Neural cell (in vitro differentiated cells): Measurements from ENCODE around the gene TMEM176B. TPM values are rescaled to one million over a fixed set of nuclear protein-coding genes. Genes with fewer than 3 reads are reported as not detected.

Experiments used
- H2AFZ ChIP-seq: fragments of 200-600, 300-800 bp; sonication (generic), shearing (Covaris generic); 2 replicates; pipeline ENCODE4 v1.6.0; 2014; ENCODE audit warnings: low read depth, mild to moderate bottlenecking, antibody characterized with exemption, low read length, moderate library complexity
- H3F3A ChIP-seq: fragments of 200-600 bp; shearing (Covaris generic); 2 replicates; pipeline ENCODE4 v1.6.1; 2016; ENCODE audit warnings: mild to moderate bottlenecking, moderate library complexity, mixed read lengths, antibody characterized with exemption, low read length; ENCODE audit not compliant: insufficient read depth, poor library complexity, severe bottlenecking
- H3K27ac ChIP-seq: fragments of 200-600, 300-800 bp; sonication (generic), shearing (Covaris generic); 2 replicates; pipeline ENCODE4 v1.5.1; 2014; ENCODE audit warnings: mild to moderate bottlenecking, low read length, moderate library complexity
- H3K27me3 ChIP-seq: fragments of 300-800, 200-600 bp; sonication (generic), shearing (Covaris generic); 2 replicates; pipeline ENCODE4 v1.6.0; 2014; ENCODE audit warnings: mild to moderate bottlenecking, low read depth, low read length, moderate library complexity; ENCODE audit not compliant: insufficient read depth
- H3K36me3 ChIP-seq: fragments of 300-800, 200-600 bp; sonication (generic), shearing (Covaris generic); 2 replicates; pipeline ENCODE4 v1.5.1; 2014; ENCODE audit warnings: mild to moderate bottlenecking, antibody characterized with exemption, low read length, moderate library complexity; ENCODE audit not compliant: insufficient read depth
- H3K4me2 ChIP-seq: fragments of 300-800, 200-600 bp; sonication (generic), shearing (Covaris generic); 2 replicates; pipeline ENCODE4 v1.6.0; 2014; ENCODE audit warnings: mild to moderate bottlenecking, low read length
- H3K4me3 ChIP-seq: fragments of 300-800, 200-600 bp; sonication (generic), shearing (Covaris generic); 2 replicates; pipeline ENCODE4 v1.5.1; 2014; ENCODE audit warnings: mild to moderate bottlenecking, low read length, moderate library complexity
- H3K79me2 ChIP-seq: fragments of 200-600 bp; shearing (Covaris generic); replicated peaks from 2 replicates; pipeline ENCODE4 v1.6.0; 2014; ENCODE audit warnings: mild to moderate bottlenecking, low read length, moderate library complexity; ENCODE audit not compliant: insufficient read depth
- H3K9ac ChIP-seq: fragments of 300-800, 200-600 bp; sonication (generic), shearing (Covaris generic); 2 replicates; pipeline ENCODE4 v1.6.1; 2016; ENCODE audit warnings: mild to moderate bottlenecking, low read length, mixed read lengths
- H3K9me2 ChIP-seq: fragments of 200-600 bp; shearing (Covaris generic); 2 replicates; pipeline ENCODE4 v1.6.1; 2016; ENCODE audit warnings: mild to moderate bottlenecking, low read length, mixed read lengths; ENCODE audit not compliant: insufficient read depth
- H3K9me3 ChIP-seq: fragments of 200-600, 300-800 bp; sonication (generic), shearing (Covaris generic); 2 replicates; pipeline ENCODE4 v1.6.1; 2016; ENCODE audit warnings: mild to moderate bottlenecking, mixed run types, low read length, moderate library complexity, mixed read lengths
- H4K20me1 ChIP-seq: fragments of 200-600 bp; shearing (Covaris generic); 2 replicates; pipeline ENCODE4 v1.6.1; 2016; ENCODE audit warnings: mild to moderate bottlenecking, mixed run types; ENCODE audit not compliant: insufficient read depth
- EP300 ChIP-seq: fragments of 450-650 bp; conservative IDR thresholded peaks from 2 replicates; pipeline ENCODE4 v1.6.1; 2014; ENCODE audit warnings: antibody characterized with exemption, mild to moderate bottlenecking, moderate library complexity; ENCODE audit not compliant: poor library complexity, severe bottlenecking
- EZH2 ChIP-seq: fragments of 200-600, 300-800 bp; shearing (Covaris generic), sonication (generic); IDR thresholded peaks from 2 replicates; pipeline ENCODE4 v1.6.1; 2014; ENCODE audit warnings: antibody characterized with exemption, low read length, borderline replicate concordance, mild to moderate bottlenecking; ENCODE audit not compliant: insufficient read depth, poor library complexity, severe bottlenecking
- MXI1 ChIP-seq: fragments of 450-650 bp; conservative IDR thresholded peaks from 2 replicates; pipeline ENCODE4 v1.6.1; 2014; ENCODE audit warnings: antibody characterized with exemption, mild to moderate bottlenecking; ENCODE audit not compliant: poor library complexity, severe bottlenecking
- POLR2AphosphoS5 ChIP-seq: IDR thresholded peaks from 2 replicates; pipeline ENCODE4 v1.6.1; 2012
- RAD21 ChIP-seq: fragments of 450-650 bp; conservative IDR thresholded peaks from 2 replicates; pipeline ENCODE4 v1.6.1; 2014; ENCODE audit warnings: antibody characterized with exemption, mild to moderate bottlenecking, moderate library complexity
- SMC3 ChIP-seq: fragments of 450-650 bp; conservative IDR thresholded peaks from 2 replicates; pipeline ENCODE4 v1.6.1; 2014; ENCODE audit warnings: antibody characterized with exemption, mild to moderate bottlenecking, moderate library complexity; ENCODE audit not compliant: poor library complexity
- TAF1 ChIP-seq: IDR thresholded peaks from 2 replicates; pipeline ENCODE4 v1.6.1; 2012; ENCODE audit warnings: low read depth
- polyA plus RNA-seq: library from polyadenylated mRNA; depleted of rRNA; stranded (reverse); fragments of >200 nt; gene quantifications from 2 replicates; pipeline ENCODE4 v1.2.3, GENCODE V29; 2014
- TF ChIP-seq, protein P1 (sequence below): fragments of 450-650 bp; IDR thresholded peaks from 2 replicates; pipeline ENCODE4 v1.5.1; 2014; ENCODE audit warnings: antibody characterized with exemption, mild to moderate bottlenecking, moderate library complexity; ENCODE audit not compliant: poor library complexity, severe bottlenecking
- TF ChIP-seq, protein P2 (sequence below): IDR thresholded peaks from 2 replicates; pipeline ENCODE4 v1.6.1; 2012; ENCODE audit warnings: borderline replicate concordance

TMEM176B gene
- polyA plus RNA-seq, 1 donor from 2014 or later, result 1.9 TPM

DNA sequence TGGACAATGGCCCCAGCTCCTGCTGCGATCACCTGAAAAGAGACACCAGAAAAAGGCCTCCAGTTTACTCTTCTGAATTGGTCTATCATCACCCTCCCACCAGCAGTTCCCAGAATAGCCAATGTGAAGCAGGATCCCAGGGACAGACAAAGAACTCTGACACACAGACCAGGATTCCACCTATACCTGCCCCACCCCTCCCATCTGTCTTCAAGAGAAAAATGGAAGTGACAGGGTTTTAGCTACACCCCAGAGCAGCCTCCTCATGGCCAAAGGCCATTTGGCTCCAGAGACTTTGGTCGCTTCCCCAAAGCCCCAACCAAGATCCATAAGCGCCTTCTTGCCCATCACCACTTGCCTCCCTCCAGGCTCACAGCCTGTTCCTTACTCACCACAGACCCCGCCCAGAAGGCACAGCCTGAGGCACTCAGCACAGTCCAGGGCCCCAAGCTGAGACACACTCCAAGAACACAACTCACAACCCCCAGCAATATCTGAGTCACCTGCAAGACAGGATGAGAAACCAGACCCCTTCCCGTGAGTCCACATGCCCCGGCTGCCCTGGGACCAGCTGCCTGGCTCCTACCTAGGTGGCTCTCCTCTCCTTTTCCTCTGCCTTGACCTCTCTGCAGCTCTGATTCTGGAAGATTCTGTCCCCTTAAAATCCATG is 6.5 kb downstream of the TMEM176B start:
- H3K36me3 ChIP-seq, result no peaks in the 10 kb centered on the region
- H4K20me1 ChIP-seq, result no peaks in the 10 kb centered on the region
- no peaks in the 10 kb centered on the region for H3K9me3 ChIP-seq
- peaks cover 3% of the 10 kb centered on the region for H3K27me3 ChIP-seq
- TF ChIP-seq TAF1 (no peak), EZH2 (no peak), POLR2AphosphoS5 (no peak), RAD21 (no peak), MXI1 (no peak), SMC3 (no peak), EP300 (no peak)
- TF ChIP-seq, protein P1, sequence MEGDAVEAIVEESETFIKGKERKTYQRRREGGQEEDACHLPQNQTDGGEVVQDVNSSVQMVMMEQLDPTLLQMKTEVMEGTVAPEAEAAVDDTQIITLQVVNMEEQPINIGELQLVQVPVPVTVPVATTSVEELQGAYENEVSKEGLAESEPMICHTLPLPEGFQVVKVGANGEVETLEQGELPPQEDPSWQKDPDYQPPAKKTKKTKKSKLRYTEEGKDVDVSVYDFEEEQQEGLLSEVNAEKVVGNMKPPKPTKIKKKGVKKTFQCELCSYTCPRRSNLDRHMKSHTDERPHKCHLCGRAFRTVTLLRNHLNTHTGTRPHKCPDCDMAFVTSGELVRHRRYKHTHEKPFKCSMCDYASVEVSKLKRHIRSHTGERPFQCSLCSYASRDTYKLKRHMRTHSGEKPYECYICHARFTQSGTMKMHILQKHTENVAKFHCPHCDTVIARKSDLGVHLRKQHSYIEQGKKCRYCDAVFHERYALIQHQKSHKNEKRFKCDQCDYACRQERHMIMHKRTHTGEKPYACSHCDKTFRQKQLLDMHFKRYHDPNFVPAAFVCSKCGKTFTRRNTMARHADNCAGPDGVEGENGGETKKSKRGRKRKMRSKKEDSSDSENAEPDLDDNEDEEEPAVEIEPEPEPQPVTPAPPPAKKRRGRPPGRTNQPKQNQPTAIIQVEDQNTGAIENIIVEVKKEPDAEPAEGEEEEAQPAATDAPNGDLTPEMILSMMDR, result no peak
- TF ChIP-seq, protein P2, sequence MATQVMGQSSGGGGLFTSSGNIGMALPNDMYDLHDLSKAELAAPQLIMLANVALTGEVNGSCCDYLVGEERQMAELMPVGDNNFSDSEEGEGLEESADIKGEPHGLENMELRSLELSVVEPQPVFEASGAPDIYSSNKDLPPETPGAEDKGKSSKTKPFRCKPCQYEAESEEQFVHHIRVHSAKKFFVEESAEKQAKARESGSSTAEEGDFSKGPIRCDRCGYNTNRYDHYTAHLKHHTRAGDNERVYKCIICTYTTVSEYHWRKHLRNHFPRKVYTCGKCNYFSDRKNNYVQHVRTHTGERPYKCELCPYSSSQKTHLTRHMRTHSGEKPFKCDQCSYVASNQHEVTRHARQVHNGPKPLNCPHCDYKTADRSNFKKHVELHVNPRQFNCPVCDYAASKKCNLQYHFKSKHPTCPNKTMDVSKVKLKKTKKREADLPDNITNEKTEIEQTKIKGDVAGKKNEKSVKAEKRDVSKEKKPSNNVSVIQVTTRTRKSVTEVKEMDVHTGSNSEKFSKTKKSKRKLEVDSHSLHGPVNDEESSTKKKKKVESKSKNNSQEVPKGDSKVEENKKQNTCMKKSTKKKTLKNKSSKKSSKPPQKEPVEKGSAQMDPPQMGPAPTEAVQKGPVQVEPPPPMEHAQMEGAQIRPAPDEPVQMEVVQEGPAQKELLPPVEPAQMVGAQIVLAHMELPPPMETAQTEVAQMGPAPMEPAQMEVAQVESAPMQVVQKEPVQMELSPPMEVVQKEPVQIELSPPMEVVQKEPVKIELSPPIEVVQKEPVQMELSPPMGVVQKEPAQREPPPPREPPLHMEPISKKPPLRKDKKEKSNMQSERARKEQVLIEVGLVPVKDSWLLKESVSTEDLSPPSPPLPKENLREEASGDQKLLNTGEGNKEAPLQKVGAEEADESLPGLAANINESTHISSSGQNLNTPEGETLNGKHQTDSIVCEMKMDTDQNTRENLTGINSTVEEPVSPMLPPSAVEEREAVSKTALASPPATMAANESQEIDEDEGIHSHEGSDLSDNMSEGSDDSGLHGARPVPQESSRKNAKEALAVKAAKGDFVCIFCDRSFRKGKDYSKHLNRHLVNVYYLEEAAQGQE, result no peak
- H2AFZ ChIP-seq, result no peak overlapping the region
- no peaks in the 10 kb centered on the region for H3F3A ChIP-seq
- no peak overlapping the region for H3K4me2 ChIP-seq
- no peak overlapping the region for H3K27ac ChIP-seq
- no peak overlapping the region for H3K4me3 ChIP-seq
- H3K79me2 ChIP-seq, result no peaks in the 10 kb centered on the region
- H3K9ac ChIP-seq, result no peak overlapping the region
- no peaks in the 10 kb centered on the region for H3K9me2 ChIP-seq

DNA sequence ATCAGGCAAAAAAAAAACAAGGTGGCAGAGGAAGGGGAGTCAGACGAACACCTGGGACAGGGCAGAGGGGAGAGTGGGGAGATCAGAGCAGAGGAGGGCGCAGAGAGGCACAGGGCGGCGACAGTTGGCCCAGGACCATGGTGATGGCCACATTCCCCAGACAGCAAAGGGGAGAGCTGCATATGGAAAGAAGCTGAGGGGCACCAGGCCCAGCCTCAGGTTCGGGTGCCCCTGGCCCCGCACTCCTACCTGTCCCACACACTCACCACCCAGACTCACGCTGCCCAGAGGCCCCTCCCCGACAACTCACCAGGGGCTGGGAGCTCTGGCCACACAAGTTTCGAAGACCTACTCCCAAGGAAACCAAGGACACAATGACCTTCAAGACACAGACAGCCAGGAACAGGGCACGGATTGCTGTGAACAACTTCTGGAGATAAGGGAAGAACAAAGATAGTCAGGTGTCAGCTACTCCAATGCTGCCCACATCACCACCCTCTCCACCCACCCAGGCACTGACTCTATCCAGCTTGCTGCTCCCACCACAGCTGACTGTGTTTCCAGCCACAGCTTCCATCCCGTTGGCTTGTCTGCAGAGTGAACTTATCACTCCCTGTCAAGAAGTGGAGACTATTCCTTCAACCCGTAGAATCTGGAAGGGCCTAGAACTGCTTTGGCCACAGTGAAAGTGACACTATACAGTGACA is 8.3 kb downstream of the TMEM176B start:
- no peaks in the 10 kb centered on the region for H3K9me2 ChIP-seq
- H3K36me3 ChIP-seq, result no peaks in the 10 kb centered on the region
- no peak overlapping the region for H3K4me3 ChIP-seq
- no peaks in the 10 kb centered on the region for H3K9me3 ChIP-seq
- no peak overlapping the region for H3K9ac ChIP-seq
- H3K27ac ChIP-seq, result no peak overlapping the region
- H3K79me2 ChIP-seq, result no peaks in the 10 kb centered on the region
- H3F3A ChIP-seq, result no peaks in the 10 kb centered on the region
- no peak overlapping the region for H2AFZ ChIP-seq
- H3K4me2 ChIP-seq, result no peak overlapping the region
- no peaks in the 10 kb centered on the region for H4K20me1 ChIP-seq
- TF ChIP-seq MXI1 (no peak), POLR2AphosphoS5 (no peak), RAD21 (no peak), SMC3 (no peak), EZH2 (no peak), EP300 (no peak), TAF1 (no peak)
- TF ChIP-seq, protein P2, result no peak
- TF ChIP-seq, protein P1, result no peak
- no peaks in the 10 kb centered on the region for H3K27me3 ChIP-seq
